H1 (cell line): ENCODE data around the gene NFE2L2. TPM values are rescaled to one million over a fixed set of nuclear protein-coding genes. Genes with fewer than 3 reads are reported as not detected.

Experiments
- CTCF ChIA-PET: fragments of 300-600 bp; sonication (Branson Sonifier 250); formaldehyde crosslinking; loops from one replicate; lab custom pipeline; 2021; ENCODE audit not compliant: partially characterized antibody; lab: Charles Lee
- POLR2A ChIA-PET: fragments of 300-600 bp; sonication (Branson Sonifier 250); formaldehyde crosslinking; loops from one replicate; lab custom pipeline; 2021; ENCODE audit warnings: inconsistent platforms; ENCODE audit not compliant: partially characterized antibody; lab: Charles Lee
- DNase-seq, 2 experiments: peaks; one replicate each; pipeline versions ENCODE4 v3.0.0 to v3.0.0-alpha.2; 2010 to 2022; ENCODE audit warnings: low spot score in 2 of 2, low read depth in 1 of 2, mixed read lengths in 1 of 2
- FAIRE-seq: peaks from 2 replicates; lab custom pipeline; 2011; peaks lifted over from hg19 to GRCh38; lab: Jason Lieb, UNC
- H2AFZ ChIP-seq: 2 replicates; pipeline ENCODE4 v1.8.1; 2012; ENCODE audit warnings: low read length, inconsistent platforms
- H2AK5ac ChIP-seq: 2 replicates; pipeline ENCODE4 v1.6.1; 2013; ENCODE audit warnings: low read depth, low read length
- H2BK120ac ChIP-seq: replicated peaks from 2 replicates; pipeline ENCODE3; 2013; ENCODE audit warnings: low read depth, low read length, inconsistent platforms
- H2BK12ac ChIP-seq: 2 replicates; pipeline ENCODE4 v1.6.1; 2013; ENCODE audit warnings: low read depth, low read length
- H2BK15ac ChIP-seq: 2 replicates; pipeline ENCODE4 v1.6.1; 2013; ENCODE audit warnings: low read length
- H2BK20ac ChIP-seq: 2 replicates; pipeline ENCODE4 v1.6.1; 2013; ENCODE audit warnings: low read length
- H2BK5ac ChIP-seq: 2 replicates; pipeline ENCODE4 v1.6.1; 2013; ENCODE audit warnings: low read depth, low read length
- H3K14ac ChIP-seq: 2 replicates; pipeline ENCODE4 v1.6.1; 2013; ENCODE audit warnings: inconsistent platforms; ENCODE audit not compliant: insufficient read length
- H3K18ac ChIP-seq: 2 replicates; pipeline ENCODE4 v1.6.1; 2013; ENCODE audit warnings: low read length; ENCODE audit errors: extremely low read depth
- H3K23ac ChIP-seq: 2 replicates; pipeline ENCODE4 v1.6.1; 2013; ENCODE audit warnings: inconsistent platforms; ENCODE audit not compliant: insufficient read length
- H3K23me2 ChIP-seq: 2 replicates; pipeline ENCODE4 v1.6.1; 2013; ENCODE audit warnings: low read depth, low read length
- H3K27ac ChIP-seq: 2 replicates; pipeline ENCODE4 v1.6.1; 2011; ENCODE audit warnings: low read depth, low read length, inconsistent platforms
- H3K27me3 ChIP-seq, 4 experiments: replicated peaks in 1 of 4; 1 replicate in 1 of 4; 2 replicates in 3 of 4; pipeline versions ENCODE4 v1.6.1 to v1.8.1; 2011 to 2013; ENCODE audit warnings: low read length in 3 of 4, mild to moderate bottlenecking in 3 of 4, inconsistent platforms in 2 of 4, mixed read lengths in 2 of 4, moderate library complexity in 1 of 4; ENCODE audit not compliant: control insufficient read depth in 3 of 4, insufficient read depth in 3 of 4; ENCODE audit errors: extremely low read depth in 1 of 4
- H3K36me3 ChIP-seq, 4 experiments: 2 replicates each; pipeline versions ENCODE4 v1.6.1 to v1.8.1; 2011 to 2013; ENCODE audit warnings: mild to moderate bottlenecking in 4 of 4, low read length in 3 of 4, moderate library complexity in 2 of 4, control low read depth in 1 of 4, inconsistent platforms in 1 of 4; ENCODE audit not compliant: insufficient read depth in 4 of 4, control insufficient read depth in 2 of 4
- H3K4ac ChIP-seq: replicated peaks from 2 replicates; pipeline ENCODE3; 2013; ENCODE audit warnings: low read length, low read depth, mixed read lengths, inconsistent platforms; ENCODE audit not compliant: insufficient read length
- H3K4me1 ChIP-seq, 4 experiments: replicated peaks in 1 of 4; 1 replicate in 1 of 4; 2 replicates in 3 of 4; pipeline versions ENCODE4 v1.6.1 to v1.8.1; 2011 to 2013; ENCODE audit warnings: low read length in 3 of 4, inconsistent platforms in 2 of 4, mixed read lengths in 1 of 4; ENCODE audit not compliant: insufficient read depth in 4 of 4, control insufficient read depth in 3 of 4
- H3K4me2 ChIP-seq, 2 experiments: 2 replicates each; pipeline versions ENCODE4 v1.6.1 to v1.8.1; 2011 to 2013; ENCODE audit warnings: low read depth in 2 of 2, low read length in 2 of 2, control low read depth in 1 of 2, inconsistent platforms in 1 of 2, mild to moderate bottlenecking in 1 of 2; ENCODE audit not compliant: insufficient read depth in 1 of 2
- H3K4me3 ChIP-seq, 4 experiments: fragments of 200-600, 300-600 bp in 1 of 4; sonication (generic), shearing (Covaris generic), sonication (Bioruptor Twin) in 1 of 4; 2 replicates each; pipeline versions ENCODE4 v1.5.1 to v1.8.1; 2011 to 2016; ENCODE audit warnings: low read length in 4 of 4, low read depth in 3 of 4, control low read depth in 2 of 4, inconsistent platforms in 2 of 4, mild to moderate bottlenecking in 2 of 4, mixed read lengths in 1 of 4, moderate library complexity in 1 of 4; ENCODE audit not compliant: insufficient read depth in 2 of 4; ENCODE audit errors: extremely low read depth in 1 of 4
- H3K56ac ChIP-seq: replicated peaks from 2 replicates; pipeline ENCODE3; 2013; ENCODE audit warnings: low read depth, mild to moderate bottlenecking, mixed read lengths, low read length, inconsistent platforms; ENCODE audit not compliant: insufficient read length
- H3K79me1 ChIP-seq: 2 replicates; pipeline ENCODE4 v1.6.1; 2013; ENCODE audit warnings: low read depth, low read length, control low read depth
- H3K79me2 ChIP-seq, 2 experiments: 2 replicates each; pipeline versions ENCODE4 v1.6.1 to v1.8.1; 2012 to 2013; ENCODE audit warnings: low read length in 2 of 2, mild to moderate bottlenecking in 2 of 2, inconsistent platforms in 1 of 2; ENCODE audit not compliant: insufficient read depth in 2 of 2, control insufficient read depth in 1 of 2
- H3K9ac ChIP-seq, 4 experiments: replicated peaks in 1 of 4; 1 replicate in 1 of 4; 2 replicates in 3 of 4; pipeline versions ENCODE4 v1.6.1 to v1.8.1; 2011 to 2013; ENCODE audit warnings: low read depth in 3 of 4, low read length in 3 of 4, control low read depth in 2 of 4, mild to moderate bottlenecking in 2 of 4, moderate library complexity in 2 of 4, inconsistent platforms in 1 of 4; ENCODE audit errors: extremely low read depth in 1 of 4
- H3K9me3 ChIP-seq, 2 experiments: 2 replicates each; pipeline versions ENCODE4 v1.6.1 to v1.8.1; 2012 to 2013; ENCODE audit warnings: mild to moderate bottlenecking in 2 of 2, moderate library complexity in 2 of 2, control low read depth in 1 of 2, inconsistent platforms in 1 of 2, low read depth in 1 of 2, low read length in 1 of 2, mixed read lengths in 1 of 2; ENCODE audit not compliant: insufficient read depth in 2 of 2
- H4K20me1 ChIP-seq, 2 experiments: replicated peaks in 1 of 2; 2 replicates each; pipeline versions ENCODE3 to v1.8.1; 2011 to 2013; ENCODE audit warnings: inconsistent platforms in 2 of 2, low read length in 2 of 2, mild to moderate bottlenecking in 1 of 2; ENCODE audit not compliant: insufficient read depth in 2 of 2, control insufficient read depth in 1 of 2
- H4K5ac ChIP-seq: 2 replicates; pipeline ENCODE4 v1.6.1; 2013; ENCODE audit warnings: low read length, low read depth, mixed read lengths, inconsistent platforms; ENCODE audit not compliant: insufficient read length
- H4K8ac ChIP-seq: 2 replicates; pipeline ENCODE4 v1.8.0; 2013; ENCODE audit warnings: mild to moderate bottlenecking, moderate library complexity, low read length, inconsistent platforms; ENCODE audit not compliant: insufficient read depth; ENCODE audit errors: extremely low read depth
- H4K91ac ChIP-seq: replicated peaks from 2 replicates; pipeline ENCODE3; 2013; ENCODE audit warnings: low read length, mixed read lengths, inconsistent platforms; ENCODE audit not compliant: insufficient read length
- BRCA1 ChIP-seq: IDR thresholded peaks from 2 replicates; pipeline ENCODE4 v1.6.1; 2012; ENCODE audit warnings: low read depth, low read length, improper control_type of control experiment
- CHD1 ChIP-seq: IDR thresholded peaks from 2 replicates; pipeline ENCODE4 v1.6.1; 2012; ENCODE audit warnings: low read depth, low read length, improper control_type of control experiment
- CTCF ChIP-seq, 3 experiments: IDR thresholded peaks; 1 replicate in 2 of 3; 2 replicates in 1 of 3; pipeline versions ENCODE4 v1.5.1 to v1.6.1; 2011; ENCODE audit warnings: low read length in 3 of 3, mild to moderate bottlenecking in 3 of 3, inconsistent platforms in 2 of 3, low read depth in 1 of 3, moderate library complexity in 1 of 3; ENCODE audit not compliant: insufficient read depth in 1 of 3; ENCODE audit errors: control extremely low read depth in 1 of 3
- NRF1 ChIP-seq: IDR thresholded peaks from 2 replicates; pipeline ENCODE4 v1.6.1; 2011; ENCODE audit warnings: mild to moderate bottlenecking, low read depth, low read length, improper control_type of control experiment
- POU5F1 ChIP-seq: IDR thresholded peaks from 2 replicates; pipeline ENCODE4 v1.6.1; 2011; ENCODE audit warnings: low read depth, mild to moderate bottlenecking, low read length, moderate library complexity
- TAF7 ChIP-seq: optimal IDR thresholded peaks from 2 replicates; pipeline ENCODE3; 2011; ENCODE audit warnings: low read depth, mild to moderate bottlenecking, inconsistent platforms, low read length, moderate library complexity, borderline replicate concordance
- WGBS, 2 experiments: shearing (Covaris generic) in 1 of 2; methylation state at CpG; one replicate each; pipeline versions ENCODE4 v1.1.6 to v1.1.7; 2013 to 2015; ENCODE audit warnings: low lambda C conversion rate in 2 of 2, mixed read lengths in 2 of 2, inconsistent platforms in 1 of 2, low coverage in 1 of 2, missing lambda C conversion rate in 1 of 2; ENCODE audit not compliant: insufficient replicate concordance in 2 of 2, insufficient coverage in 1 of 2, insufficient read length in 1 of 2; ENCODE audit errors: extremely low coverage in 1 of 2, missing lambda C conversion rate in 1 of 2; 5-methylcytosine and 5-hydroxymethylcytosine counted together
- polyA plus RNA-seq, 7 experiments: library from polyadenylated mRNA; depleted of rRNA in 3 of 7; stranded (reverse) in 5 of 7; unstranded in 2 of 7; fragments of >200 nt in 5 of 7; fragments of 200-250 nt in 2 of 7; gene quantifications; 1 replicate in 5 of 7; 2 replicates in 1 of 7; 4 replicates in 1 of 7; pipeline versions ENCODE4 v1.2.1 to v1.2.3, GENCODE V29; 2011 to 2013; ENCODE audit warnings: missing spikeins in 2 of 7, mixed read lengths in 2 of 7
- total RNA-seq: library from RNA; stranded (reverse); fragmentation: NEBNext Ultra II Directional; extraction: Animal tissue kit (Norgen Biotek cat#: 25700); gene quantifications from 2 replicates; pipeline ENCODE4 v1.2.1, GENCODE V29; 2021
- TF ChIP-seq, protein P1 (sequence below): IDR thresholded peaks from 2 replicates; pipeline ENCODE4 v1.6.1; 2012; ENCODE audit warnings: low read length, inconsistent platforms

NFE2L2 gene
- total and polyA plus RNA-seq, 2 of the 8 experiments (the other 6 are each of a cell fraction or from before 2014, with no cell fraction given), result 33.2 to 34.5 TPM

DNA sequence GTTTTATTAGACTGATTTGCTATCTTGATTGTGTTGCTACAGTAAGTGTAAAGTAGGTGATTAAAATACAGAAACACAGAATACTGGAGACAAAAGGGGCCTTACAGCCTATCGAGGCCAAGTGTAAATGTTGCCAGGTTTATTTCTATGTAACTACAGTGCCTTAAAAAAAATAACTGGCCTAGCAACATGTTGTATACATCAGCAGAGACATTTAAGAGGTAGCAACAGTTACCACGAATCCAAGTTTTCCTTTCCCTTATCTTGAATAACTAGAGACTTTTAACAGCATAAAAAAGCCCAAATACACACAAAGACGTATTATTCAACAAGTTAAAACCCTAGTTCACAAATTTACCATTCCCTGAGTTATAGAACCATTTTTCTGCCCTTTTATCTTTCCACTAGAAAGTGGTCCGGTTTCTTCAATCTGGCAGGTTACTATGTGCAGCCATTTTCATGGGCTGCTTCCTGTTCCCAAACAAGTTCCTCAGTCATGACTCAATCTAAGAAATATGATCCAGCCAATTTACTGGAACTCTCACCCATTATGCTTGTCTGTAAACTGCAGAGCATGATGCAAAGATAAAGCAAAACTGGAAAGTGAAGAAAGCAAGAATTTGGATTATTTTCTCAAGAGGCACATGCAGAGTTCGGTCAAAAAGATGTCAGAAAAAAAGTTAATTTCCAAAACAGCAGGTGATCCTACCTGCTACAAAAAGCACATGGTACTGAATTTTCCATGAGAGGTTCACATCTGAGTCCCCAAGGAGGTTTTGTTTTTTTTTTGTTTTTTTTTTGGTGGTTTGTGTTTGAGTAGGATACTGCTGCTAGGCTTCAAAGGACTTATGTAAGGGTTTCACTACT lies 22.2 kb downstream of the NFE2L2 start:
- H3K56ac ChIP-seq, result no peak overlapping the region
- H3K18ac ChIP-seq, result no peak overlapping the region
- peaks cover 7 to 92% of the 10 kb centered on the region in 2 experiments for H3K79me2 ChIP-seq
- CTCF ChIA-PET, result interaction anchor here (1.0 to 1.5 kb wide), 2 partner anchors 12 to 174 kb away, joined by 3 to 9 read pairs; no protein-coding TSS in a partner anchor
- H3K9ac ChIP-seq, result no peak overlapping the region
- H3K4me2 ChIP-seq, result no peak overlapping the region
- no peak overlapping the region for H4K8ac ChIP-seq
- no peak overlapping the region for H2BK15ac ChIP-seq
- H2AK5ac ChIP-seq, result no peak overlapping the region
- H3K79me1 ChIP-seq, result peaks cover 12% of the 10 kb centered on the region
- no peak overlapping the region for H3K14ac ChIP-seq
- H2BK5ac ChIP-seq, result no peak overlapping the region
- H2BK120ac ChIP-seq, result no peak overlapping the region
- FAIRE-seq (no peak), DNase-seq (no peak)
- peaks cover 2 to 9% (median 5%) of the 10 kb centered on the region in 4 experiments; a peak in 5 of 7 replicates for H3K4me1 ChIP-seq
- H2BK12ac ChIP-seq, result no peak overlapping the region
- H3K36me3 ChIP-seq, result no peaks in the 10 kb centered on the region
- no peak overlapping the region for H3K4ac ChIP-seq
- H3K27me3 ChIP-seq, result no peaks in the 10 kb centered on the region
- H3K27ac ChIP-seq, result no peak overlapping the region
- no peaks in the 10 kb centered on the region for H3K9me3 ChIP-seq
- POLR2A ChIA-PET, result interaction anchor here (2.1 kb wide), 1 partner anchor 13 kb away, joined by 8 read pairs; no protein-coding TSS in a partner anchor
- H2BK20ac ChIP-seq, result no peak overlapping the region
- H4K20me1 ChIP-seq, result peaks cover 2 to 9% of the 10 kb centered on the region in 2 experiments
- H4K91ac ChIP-seq, result no peak overlapping the region
- H4K5ac ChIP-seq, result no peak overlapping the region
- no peak overlapping the region for H2AFZ ChIP-seq
- H3K4me3 ChIP-seq, result no peak overlapping the region
- H3K23me2 ChIP-seq, result 0 out of 2 replicates have a peak, but pooled peaks cover 1% of the 10 kb centered on the region
- no peak overlapping the region for H3K23ac ChIP-seq
- WGBS, 2 experiments, result 86% methylated on average over 5 of the region's 5 CpGs; no CpG with 5 or more reads in 1 of the 2 experiments
- TF ChIP-seq POU5F1 (no peak), CHD1 (no peak), TAF7 (no peak), BRCA1 (no peak), CTCF (IDR thresholded peaks at IDR 0.05; ENCODE audit: control extremely low read depth in 1 of 3, insufficient read depth in 1 of 3, low read depth in 1 of 3, low read length in 3 of 3) (no peak), NRF1 (no peak)
- TF ChIP-seq, protein P1, sequence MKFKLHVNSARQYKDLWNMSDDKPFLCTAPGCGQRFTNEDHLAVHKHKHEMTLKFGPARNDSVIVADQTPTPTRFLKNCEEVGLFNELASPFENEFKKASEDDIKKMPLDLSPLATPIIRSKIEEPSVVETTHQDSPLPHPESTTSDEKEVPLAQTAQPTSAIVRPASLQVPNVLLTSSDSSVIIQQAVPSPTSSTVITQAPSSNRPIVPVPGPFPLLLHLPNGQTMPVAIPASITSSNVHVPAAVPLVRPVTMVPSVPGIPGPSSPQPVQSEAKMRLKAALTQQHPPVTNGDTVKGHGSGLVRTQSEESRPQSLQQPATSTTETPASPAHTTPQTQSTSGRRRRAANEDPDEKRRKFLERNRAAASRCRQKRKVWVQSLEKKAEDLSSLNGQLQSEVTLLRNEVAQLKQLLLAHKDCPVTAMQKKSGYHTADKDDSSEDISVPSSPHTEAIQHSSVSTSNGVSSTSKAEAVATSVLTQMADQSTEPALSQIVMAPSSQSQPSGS, result no peak
